ENCODE measurements around the gene AK8.

AK8 gene

GRCh38 chr9:132770770-132771310 lies 107.2 kb downstream of the AK8 start:
- DNase-seq (ENCODE audit: low read depth in 2 of 2) = no peak

GRCh38 chr9:132769906-132770769 lies 107.9 kb downstream of the AK8 start:
- DNase-seq (ENCODE audit: low read depth in 2 of 2) = peak; percentile 46 to 48

GRCh38 chr9:132768932-132769905 lies 108.9 kb downstream of the AK8 start:
- peak; percentile 31 to 48 for DNase-seq (ENCODE audit: low read depth in 2 of 2)

- DNase-seq (ENCODE audit: low read depth in 2 of 2) = no peak
Measured at GRCh38 chr9:132763574-132763973, 114.5 kb downstream of the AK8 start.

- DNase-seq (ENCODE audit: low read depth in 2 of 2) = no peak
Measured at GRCh38 chr9:132762896-132763295, 115.2 kb downstream of the AK8 start.

- DNase-seq (ENCODE audit: low read depth in 2 of 2) = no peak
Measured at GRCh38 chr9:132761602-132762001, 116.5 kb downstream of the AK8 start.

GRCh38 chr9:132760057-132760456 lies 118.0 kb downstream of the AK8 start:
- DNase-seq (ENCODE audit: low read depth in 2 of 2) = no peak

GRCh38 chr9:132757016-132757415 lies 121.1 kb downstream of the AK8 start:
- DNase-seq (ENCODE audit: low read depth in 2 of 2) = no peak

- DNase-seq (ENCODE audit: low read depth in 2 of 2) = no peak
Measured at GRCh38 chr9:132756214-132756845, 121.8 kb downstream of the AK8 start.

- no peak for DNase-seq (ENCODE audit: low read depth in 2 of 2)
Measured at GRCh38 chr9:132755096-132755495, 123.0 kb downstream of the AK8 start.

- no peak for DNase-seq (ENCODE audit: low read depth in 2 of 2)
Measured at GRCh38 chr9:132754236-132754635, 123.8 kb downstream of the AK8 start.

- DNase-seq (ENCODE audit: low read depth in 2 of 2) = no peak
Measured at GRCh38 chr9:132753593-132753880, 124.5 kb downstream of the AK8 start.

- DNase-seq (ENCODE audit: low read depth in 2 of 2) = no peak
Measured at GRCh38 chr9:132752877-132753592, 125.0 kb downstream of the AK8 start.

- no peak for DNase-seq (ENCODE audit: low read depth in 2 of 2)
Measured at GRCh38 chr9:132750668-132751067, 127.4 kb downstream of the AK8 start.

GRCh38 chr9:132749306-132749705 lies 128.8 kb downstream of the AK8 start:
- no peak for DNase-seq (ENCODE audit: low read depth in 2 of 2)

GRCh38 chr9:132748450-132748849 lies 129.6 kb downstream of the AK8 start:
- no peak for DNase-seq (ENCODE audit: low read depth in 2 of 2)

- DNase-seq (ENCODE audit: low read depth in 2 of 2) = no peak
Measured at GRCh38 chr9:132745756-132746709, 132.1 kb downstream of the AK8 start.

- no peak for DNase-seq (ENCODE audit: low read depth in 2 of 2)
Measured at GRCh38 chr9:132744881-132745755, 133.0 kb downstream of the AK8 start.

- no peak for DNase-seq (ENCODE audit: low read depth in 2 of 2)
Measured at GRCh38 chr9:132743931-132744479, 134.1 kb downstream of the AK8 start.
